ENCODE measurements around the gene PPARD. TPM values are rescaled to one million over a fixed set of nuclear protein-coding genes. Genes with fewer than 3 reads are reported as not detected.

Gene PPARD
- total and polyA plus RNA-seq, 8 donors = 2.6 to 34.6 (median 17.9) TPM

DNA sequence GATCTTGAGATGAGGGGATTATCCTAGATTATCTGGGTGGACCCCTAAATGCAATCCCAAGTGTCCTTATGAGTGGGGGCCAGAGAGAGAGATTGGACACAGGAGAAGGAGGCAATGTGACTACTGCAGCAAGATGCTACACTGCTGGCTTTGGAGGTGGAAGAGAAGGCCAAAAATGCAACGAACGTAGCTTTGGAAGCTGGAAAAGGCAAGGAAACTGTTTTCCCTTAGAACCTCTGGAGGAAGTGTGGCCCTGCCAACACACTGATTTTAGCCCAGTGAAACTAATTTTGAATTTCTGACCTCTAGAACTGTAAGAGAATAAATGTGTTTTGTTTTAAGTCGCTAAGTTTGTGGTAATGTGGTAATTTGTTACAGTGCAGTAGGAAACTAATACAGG, 15.7 kb downstream of the PPARD start:
- peaks cover 5 to 43% (median 30%) of the 10 kb centered on the region in 4 donors for H3K36me3 ChIP-seq
- DNase-seq = no peak
- intact Hi-C loops (cut with DNase I; ENCODE audit: low total_unique reads) = no loop called here
- H3K27ac ChIP-seq = peak overlapping the region in 1 of 5 donors; percentile 71
- H3K27me3 ChIP-seq = no peaks in the 10 kb centered on the region
- H3K4me1 ChIP-seq = peaks cover 12 to 64% (median 32%) of the 10 kb centered on the region in 4 donors
- H3K9me3 ChIP-seq = no peaks in the 10 kb centered on the region
- TF ChIP-seq POLR2AphosphoS5 (IDR thresholded peaks at IDR 0.05) (no peak), POLR2A (IDR thresholded peaks at IDR 0.05) (no peak), EP300 (IDR thresholded peaks at IDR 0.05) (no peak)
- TF ChIP-seq, protein P1, sequence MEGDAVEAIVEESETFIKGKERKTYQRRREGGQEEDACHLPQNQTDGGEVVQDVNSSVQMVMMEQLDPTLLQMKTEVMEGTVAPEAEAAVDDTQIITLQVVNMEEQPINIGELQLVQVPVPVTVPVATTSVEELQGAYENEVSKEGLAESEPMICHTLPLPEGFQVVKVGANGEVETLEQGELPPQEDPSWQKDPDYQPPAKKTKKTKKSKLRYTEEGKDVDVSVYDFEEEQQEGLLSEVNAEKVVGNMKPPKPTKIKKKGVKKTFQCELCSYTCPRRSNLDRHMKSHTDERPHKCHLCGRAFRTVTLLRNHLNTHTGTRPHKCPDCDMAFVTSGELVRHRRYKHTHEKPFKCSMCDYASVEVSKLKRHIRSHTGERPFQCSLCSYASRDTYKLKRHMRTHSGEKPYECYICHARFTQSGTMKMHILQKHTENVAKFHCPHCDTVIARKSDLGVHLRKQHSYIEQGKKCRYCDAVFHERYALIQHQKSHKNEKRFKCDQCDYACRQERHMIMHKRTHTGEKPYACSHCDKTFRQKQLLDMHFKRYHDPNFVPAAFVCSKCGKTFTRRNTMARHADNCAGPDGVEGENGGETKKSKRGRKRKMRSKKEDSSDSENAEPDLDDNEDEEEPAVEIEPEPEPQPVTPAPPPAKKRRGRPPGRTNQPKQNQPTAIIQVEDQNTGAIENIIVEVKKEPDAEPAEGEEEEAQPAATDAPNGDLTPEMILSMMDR (IDR thresholded peaks at IDR 0.05) = no peak
- WGBS, 5 donors = 51 to 72% (median 68%) methylated on average over 3 of the region's 3 CpGs
- no peak overlapping the region for H3K4me3 ChIP-seq

DNA sequence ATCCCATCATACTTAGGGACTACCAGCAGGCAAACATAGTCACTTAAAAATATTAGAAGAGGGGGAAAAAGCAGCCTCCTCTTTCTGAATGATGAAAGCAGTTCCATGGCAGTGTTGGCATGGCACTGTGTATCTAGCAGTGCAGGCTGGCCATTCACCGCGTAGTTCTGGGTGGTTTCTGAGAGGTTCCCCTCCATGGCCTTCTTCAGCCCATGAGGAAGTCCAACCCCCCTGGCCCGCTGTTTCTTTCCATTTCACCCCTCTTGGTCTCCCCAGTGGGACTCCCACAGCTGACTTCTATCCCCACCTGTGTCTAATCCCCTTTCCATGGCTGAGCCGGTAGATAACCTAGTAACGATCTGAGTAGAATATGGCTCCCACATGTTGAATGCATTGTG, 17.0 kb downstream of the PPARD start:
- DNase-seq = no peak
- intact Hi-C loops (cut with DNase I; ENCODE audit: low total_unique reads) = no loop called here
- Histone ChIP-seq H3K4me3 (no peak overlapping the region), H3K27me3 (no peaks in the 10 kb centered on the region), H3K4me1 (peaks cover 12 to 64% (median 32%) of the 10 kb centered on the region in 4 donors), H3K27ac (peak overlapping the region in 2 of 5 donors; percentile 23 to 71), H3K36me3 (peaks cover 5 to 35% (median 22%) of the 10 kb centered on the region in 4 donors), H3K9me3 (no peaks in the 10 kb centered on the region)
- no peak for TF ChIP-seq POLR2AphosphoS5 (IDR thresholded peaks at IDR 0.05)
- TF ChIP-seq, protein P1 (IDR thresholded peaks at IDR 0.05) = no peak
- no peak for TF ChIP-seq EP300 (IDR thresholded peaks at IDR 0.05)
- TF ChIP-seq POLR2A (IDR thresholded peaks at IDR 0.05) = no peak
- WGBS, 5 donors = 95 to 98% (median 97%) methylated on average over 5 of the region's 5 CpGs

DNA sequence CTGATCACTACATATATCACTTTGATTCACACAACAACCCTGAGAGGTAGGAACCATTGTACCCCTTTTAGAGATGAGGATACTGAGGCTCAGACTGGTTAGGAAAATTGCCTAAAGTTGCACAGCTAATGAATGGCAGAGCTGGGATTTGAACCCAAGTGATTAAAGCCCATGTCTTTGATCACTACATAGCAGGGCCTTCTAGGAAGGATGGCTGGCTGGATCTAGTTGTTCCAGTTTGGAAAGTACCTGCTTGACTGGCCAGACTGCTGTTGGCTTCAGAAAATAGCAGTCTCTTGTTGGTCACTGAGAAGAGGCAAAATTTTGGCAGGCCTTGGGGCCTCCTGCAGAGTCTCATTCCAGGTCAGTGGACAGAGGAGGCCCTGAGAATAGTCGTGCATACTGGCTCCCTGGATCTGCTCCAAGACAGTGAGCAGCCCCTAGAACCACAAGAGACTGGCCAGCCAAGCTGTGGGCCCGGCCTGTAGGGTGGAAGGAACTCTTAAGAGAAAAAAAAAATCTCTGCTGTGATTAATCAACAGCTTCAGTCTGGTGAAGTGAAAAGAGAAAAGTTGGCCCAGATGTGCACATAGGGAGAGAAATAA, 17.5 kb downstream of the PPARD start:
- intact Hi-C loops (cut with DNase I; ENCODE audit: low total_unique reads) = no loop called here
- peak in 1 of 2 donors; percentile 59 for DNase-seq
- WGBS, 5 donors = 20 to 43% (median 25%) methylated on average over 2 of the region's 2 CpGs
- peak overlapping the region in 2 of 5 donors; percentile 23 to 71 for H3K27ac ChIP-seq
- TF ChIP-seq, protein P1 (IDR thresholded peaks at IDR 0.05) = no peak
- H3K27me3 ChIP-seq = no peaks in the 10 kb centered on the region
- no peaks in the 10 kb centered on the region for H3K9me3 ChIP-seq
- H3K4me3 ChIP-seq = no peak overlapping the region
- H3K4me1 ChIP-seq = peaks cover 12 to 64% (median 32%) of the 10 kb centered on the region in 4 donors
- H3K36me3 ChIP-seq = peaks cover 5 to 30% (median 18%) of the 10 kb centered on the region in 4 donors

DNA sequence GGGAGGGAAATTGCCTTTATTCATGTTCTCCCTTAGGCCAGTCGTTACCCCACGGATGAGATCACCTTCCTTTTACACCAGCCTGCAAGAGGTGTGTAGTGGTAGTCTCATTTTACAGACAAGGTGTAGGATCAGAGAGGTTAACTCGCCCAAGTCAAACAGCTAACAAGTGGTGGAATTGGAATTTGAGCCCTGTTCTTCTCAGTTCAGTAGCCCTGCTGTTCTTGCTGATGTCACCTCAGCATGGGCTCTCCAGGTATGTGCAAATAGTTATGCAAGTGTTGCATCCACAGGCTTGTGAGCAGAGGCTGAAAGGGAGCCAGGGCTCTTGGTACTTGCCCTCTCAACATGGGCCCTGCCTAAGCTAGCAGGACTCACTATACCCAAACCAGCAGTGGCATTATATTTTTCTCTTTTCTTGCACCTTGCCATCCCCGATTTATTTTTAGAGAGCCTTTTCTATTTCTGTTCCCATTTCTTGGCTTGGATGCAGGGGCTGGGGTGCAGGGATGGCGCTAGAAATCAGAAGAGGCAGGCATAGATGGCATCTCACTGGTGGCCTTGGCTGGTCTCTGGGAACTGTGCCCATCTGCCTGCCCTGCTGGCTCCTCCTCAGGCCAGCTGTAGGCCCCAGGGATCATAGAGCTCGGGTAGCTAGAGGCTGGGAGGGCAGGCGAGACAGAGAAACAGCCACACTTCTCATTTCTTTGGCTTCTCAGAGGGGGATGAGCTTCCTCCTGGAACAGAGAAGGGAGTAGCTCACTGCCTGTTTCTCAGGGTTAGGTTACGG, 18.2 kb downstream of the PPARD start:
- H3K4me3 ChIP-seq = no peak overlapping the region
- TF ChIP-seq POLR2A (IDR thresholded peaks at IDR 0.05) = no peak
- TF ChIP-seq, protein P1 (IDR thresholded peaks at IDR 0.05) = no peak
- no peak for TF ChIP-seq EP300 (IDR thresholded peaks at IDR 0.05)
- no peak for TF ChIP-seq POLR2AphosphoS5 (IDR thresholded peaks at IDR 0.05)
- H3K4me1 ChIP-seq = peaks cover 12 to 64% (median 32%) of the 10 kb centered on the region in 4 donors
- H3K27me3 ChIP-seq = no peaks in the 10 kb centered on the region
- peaks cover 5 to 27% (median 14%) of the 10 kb centered on the region in 4 donors for H3K36me3 ChIP-seq
- H3K9me3 ChIP-seq = no peaks in the 10 kb centered on the region
- peak overlapping the region in 2 of 5 donors; percentile 4 to 71 for H3K27ac ChIP-seq
- intact Hi-C loops (cut with DNase I; ENCODE audit: low total_unique reads) = no loop called here
- DNase-seq = no peak
- 79 to 86% (median 81%) methylated on average over 8 of the region's 8 CpGs for WGBS, 5 donors
